GM19452 (cell line): ENCODE measurements around the gene EXOG.

Source experiments
- ATAC-seq: cut with Tn5 transposase; IDR thresholded peaks from one replicate; pipeline ENCODE4 v1.9.1; 2021; ENCODE audit not compliant: unreplicated experiment

EXOG gene

DNA sequence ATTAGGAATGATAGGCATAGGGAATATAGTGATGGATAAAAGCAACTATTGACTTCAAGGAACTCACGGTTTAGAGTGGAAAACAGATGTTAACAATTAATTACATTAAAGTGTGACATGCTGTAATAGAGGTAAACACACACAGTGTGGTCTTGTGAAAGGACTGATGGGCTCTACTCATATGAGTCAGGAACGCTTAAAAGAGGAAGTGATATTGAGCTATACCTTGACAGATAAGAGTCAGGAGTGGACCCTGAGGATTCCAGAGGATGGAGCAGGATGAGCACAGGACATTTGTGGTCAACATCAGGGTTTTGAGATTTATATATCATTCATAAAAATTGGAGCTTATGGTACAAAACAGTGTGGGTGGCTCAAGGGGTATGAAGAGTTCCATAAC lies 11.0 kb downstream of the EXOG start:
- peak; percentile 98 for ATAC-seq

DNA sequence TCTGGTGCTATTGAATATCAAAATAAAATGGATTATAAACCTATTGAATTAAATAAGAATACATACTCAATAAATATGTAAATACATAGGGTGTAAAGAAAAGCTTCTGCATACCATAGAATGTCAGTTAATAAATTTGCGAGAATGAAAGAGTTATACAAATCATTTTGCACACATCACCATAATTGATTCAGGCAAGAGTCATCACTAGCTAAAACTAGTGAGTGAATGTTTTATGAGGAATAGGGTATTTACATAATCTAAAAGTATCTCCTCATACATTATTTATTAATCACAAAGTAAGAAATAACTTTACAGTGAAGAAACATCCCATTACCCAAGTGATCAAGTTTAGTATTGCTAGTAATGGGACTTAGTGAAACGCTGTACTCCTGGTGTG lies 13.6 kb downstream of the EXOG start:
- no peak for ATAC-seq

DNA sequence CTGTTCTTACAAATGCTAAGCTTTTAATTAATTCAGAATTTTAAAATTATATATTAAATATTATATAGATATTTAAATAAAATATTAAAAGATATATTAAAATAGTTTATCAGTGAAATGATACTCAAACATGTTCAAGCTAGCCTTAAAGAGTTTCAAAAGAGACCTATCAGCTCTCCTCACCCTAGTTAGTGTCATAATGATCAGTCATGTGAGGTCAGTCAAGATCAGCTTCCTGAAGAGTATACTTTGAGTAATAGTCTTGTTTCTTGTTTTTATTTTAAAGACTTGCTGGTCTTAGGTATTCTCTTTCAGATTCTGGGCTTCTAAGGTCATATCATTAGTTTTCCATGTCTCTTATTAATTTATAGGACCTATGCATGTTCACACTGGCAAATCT lies 14.5 kb downstream of the EXOG start:
- no peak for ATAC-seq

DNA sequence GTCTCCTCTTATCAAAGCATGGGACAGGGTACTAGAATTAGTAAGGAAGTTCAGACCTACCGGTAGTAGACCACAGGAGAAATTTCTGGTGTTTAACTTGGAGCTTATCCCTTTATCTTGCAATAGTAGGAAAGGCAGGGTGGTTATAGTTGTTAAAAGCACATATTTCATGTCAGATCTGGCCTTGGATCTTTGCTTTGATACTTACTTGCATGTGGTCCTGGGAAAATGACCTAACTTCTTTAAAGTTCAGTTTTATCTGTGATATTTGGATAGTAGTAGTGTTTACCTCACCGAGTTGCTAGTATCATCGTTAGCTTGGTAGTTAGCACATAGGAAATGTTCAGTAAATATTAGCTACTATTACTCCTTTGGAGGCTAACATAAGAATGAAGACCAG lies 15.4 kb downstream of the EXOG start:
- no peak for ATAC-seq

DNA sequence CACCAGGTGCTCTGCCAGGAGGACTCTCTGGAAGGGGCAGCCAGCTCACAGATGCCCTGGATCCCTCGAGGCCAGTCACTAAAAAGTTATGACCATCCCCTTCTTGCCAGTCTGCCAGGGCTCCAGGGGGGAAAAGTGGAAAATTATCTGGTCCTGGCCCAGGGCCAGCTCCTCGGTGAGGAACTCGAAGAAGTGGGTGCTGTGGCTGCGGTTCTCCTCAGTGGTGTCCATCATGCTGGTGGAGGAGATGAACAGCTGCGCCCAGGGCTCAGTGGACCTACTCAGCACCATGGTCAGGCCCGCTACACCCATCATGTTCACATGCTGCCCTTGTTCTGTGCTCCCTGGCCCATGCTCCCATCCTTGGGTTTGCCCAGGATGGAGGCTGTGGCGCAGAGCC lies 19.2 kb downstream of the EXOG start:
- ATAC-seq = no peak

DNA sequence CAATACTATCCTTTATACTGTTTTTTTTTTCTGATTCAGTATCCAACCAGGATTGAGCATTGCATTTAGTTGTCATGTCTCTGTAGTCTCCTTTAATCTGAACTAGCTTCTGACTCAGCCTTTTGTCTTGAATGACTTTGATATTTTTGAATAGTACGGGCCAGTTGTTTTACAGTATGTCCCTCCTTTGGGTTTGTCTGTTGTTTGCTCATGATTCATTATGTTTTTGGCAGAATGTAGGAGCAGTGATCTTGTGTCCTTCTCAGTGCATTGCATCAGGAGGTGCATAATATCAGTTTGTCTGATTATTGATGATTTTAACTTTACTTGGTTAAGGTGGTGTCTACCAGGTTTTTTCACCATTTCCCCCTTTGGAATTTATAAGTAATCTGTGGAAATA lies 20.5 kb downstream of the EXOG start:
- ATAC-seq = no peak

DNA sequence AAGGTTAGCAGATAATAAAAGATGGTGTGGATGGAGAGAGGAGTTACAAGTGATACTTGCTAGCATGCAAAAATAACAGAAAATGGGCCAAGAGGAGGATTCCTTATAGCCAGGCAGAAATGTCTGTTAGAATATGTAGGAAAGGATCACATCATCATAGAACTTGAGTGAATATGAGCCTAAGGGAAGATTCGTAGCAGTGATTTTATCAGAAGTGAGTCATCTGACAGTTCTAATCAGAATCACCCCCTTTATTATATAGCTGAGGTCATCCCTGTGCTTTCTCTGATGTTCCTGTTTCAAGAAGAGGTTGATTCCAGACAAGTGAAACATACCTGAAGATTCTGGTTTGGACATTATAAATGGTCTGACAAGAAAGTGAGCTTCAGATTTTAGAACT lies 22.9 kb downstream of the EXOG start:
- ATAC-seq = no peak

DNA sequence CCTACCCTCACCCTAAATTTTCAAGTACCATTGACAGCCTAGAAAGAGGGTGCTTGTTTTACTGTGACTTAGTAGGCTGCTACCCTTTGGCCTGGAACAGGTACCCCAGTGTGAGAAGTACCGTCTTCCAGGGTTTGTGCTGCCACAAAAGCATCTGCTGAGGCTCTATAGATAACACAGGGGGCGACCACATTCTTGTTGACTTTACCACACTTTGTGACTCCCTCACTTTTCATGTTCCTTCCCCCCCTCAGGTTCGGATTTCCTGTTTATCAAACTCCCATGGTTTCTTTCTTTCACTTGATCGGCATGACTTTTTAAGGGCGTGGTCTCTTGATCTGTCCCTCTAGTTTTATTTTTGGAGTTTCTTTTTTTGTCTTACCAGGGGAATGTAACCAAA lies 23.5 kb downstream of the EXOG start:
- ATAC-seq = no peak

DNA sequence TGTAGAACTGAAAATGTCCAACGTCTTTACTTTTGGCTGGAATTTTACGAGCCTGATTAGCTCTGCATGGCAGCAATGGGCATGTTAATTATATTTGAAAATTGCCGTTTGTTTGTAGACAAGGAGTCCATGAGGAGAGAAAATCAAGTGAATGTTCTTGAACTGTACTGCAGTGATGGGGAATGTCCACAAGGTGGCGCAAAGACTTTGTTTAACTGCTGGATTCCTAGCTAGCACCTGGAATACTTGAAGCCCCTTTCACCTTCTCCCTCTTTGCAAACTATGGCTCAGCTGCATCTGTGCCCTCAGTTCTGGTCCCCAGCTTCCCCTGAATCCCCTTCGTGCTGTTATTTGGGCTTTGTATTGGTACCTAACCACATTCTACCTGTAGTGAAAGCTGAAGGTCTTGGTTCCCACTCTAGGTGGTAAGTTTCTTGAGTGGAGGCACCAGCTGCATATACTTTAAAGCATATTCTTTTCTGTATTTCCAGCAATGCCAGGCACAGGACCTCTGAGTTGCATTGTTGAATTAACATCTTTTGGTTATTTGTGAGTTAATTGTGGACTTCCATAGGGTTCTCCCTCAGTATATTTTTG lies 25.3 kb downstream of the EXOG start:
- peak; percentile 78 for ATAC-seq

DNA sequence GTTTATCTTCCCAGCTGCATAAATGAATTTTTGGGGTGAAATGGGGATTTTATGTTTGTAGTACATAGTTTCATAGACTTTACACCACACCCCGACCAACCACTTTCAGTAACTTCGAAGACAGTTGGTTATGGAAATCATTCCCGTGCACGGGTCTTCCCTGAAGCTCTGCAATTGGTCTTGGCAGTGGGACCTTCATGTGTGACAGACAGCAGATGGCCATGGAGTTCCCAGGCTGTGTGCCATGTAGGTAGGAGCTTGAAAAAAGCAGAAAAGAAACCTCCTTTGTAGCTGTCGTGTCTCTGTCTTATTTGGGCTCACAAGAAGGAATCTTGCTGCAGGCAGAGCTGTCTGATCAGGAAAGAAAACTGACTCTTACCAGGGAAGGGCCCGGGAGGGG lies 25.9 kb downstream of the EXOG start:
- ATAC-seq = no peak

DNA sequence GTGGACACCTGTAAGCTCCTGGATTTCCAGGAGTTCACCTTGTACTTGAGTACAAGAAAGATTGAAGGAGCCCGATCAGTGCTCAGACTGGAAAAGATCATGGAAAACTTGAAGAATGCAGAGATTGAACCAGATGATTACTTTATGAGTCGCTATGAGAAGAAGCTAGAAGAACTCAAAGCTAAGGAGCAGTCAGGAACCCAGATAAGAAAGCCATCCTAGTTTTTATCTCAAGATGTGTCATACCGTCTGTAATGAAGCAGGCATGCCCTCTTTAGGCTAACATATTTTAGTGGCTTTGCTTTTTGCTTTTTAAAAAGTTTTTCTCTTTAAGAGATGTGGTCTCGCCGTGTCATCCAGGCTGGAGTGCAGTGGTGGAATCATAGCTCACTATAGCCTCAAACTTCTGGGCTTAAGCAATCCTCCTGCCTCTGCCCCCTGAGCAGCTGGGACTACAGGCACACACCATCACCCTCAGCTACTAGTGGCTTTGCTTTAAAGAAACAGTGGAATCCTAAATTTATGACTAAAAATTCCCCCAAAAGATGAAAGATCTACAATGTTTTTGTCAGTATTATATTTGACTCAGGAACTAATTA lies 28.1 kb downstream of the EXOG start:
- no peak for ATAC-seq

DNA sequence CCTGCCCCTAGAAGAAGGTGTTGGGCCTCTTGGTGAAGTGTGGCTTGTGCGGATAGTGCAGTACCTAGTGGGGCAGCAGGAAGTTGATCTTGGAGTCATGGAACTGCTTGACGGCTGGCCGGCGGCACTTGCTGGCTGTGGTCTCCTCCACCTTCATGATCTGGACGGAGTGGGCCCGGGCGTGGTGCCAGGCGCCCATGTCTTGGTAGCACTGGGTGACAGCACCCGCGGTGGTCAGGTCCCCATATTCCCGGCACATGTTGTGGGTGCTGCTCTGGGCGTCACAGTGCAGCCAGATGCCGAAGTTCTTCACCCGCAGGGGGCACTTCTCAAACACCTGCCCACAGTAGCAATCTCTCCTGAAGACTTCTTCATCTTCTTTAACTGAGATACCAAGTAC lies 30.7 kb downstream of the EXOG start:
- ATAC-seq = no peak

DNA sequence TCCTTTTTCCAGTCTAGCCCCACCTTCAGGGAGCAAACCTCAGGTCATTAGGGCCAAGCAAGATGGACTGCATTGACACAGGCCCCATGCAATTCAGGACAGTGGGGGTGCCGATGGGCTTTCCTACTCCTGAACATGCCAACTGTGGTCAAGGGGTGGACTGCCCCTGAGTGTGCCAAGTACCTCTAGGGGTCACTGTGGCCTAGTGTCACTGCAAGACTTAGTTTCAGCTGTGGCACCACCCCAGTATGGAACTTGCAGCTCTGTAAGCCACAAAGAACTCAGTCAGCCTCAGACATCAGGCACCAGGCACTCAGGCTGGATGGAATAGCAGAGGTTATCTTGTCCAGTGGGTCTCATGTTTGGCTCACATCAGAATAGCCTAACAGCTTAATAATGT lies 32.3 kb downstream of the EXOG start:
- ATAC-seq = no peak

DNA sequence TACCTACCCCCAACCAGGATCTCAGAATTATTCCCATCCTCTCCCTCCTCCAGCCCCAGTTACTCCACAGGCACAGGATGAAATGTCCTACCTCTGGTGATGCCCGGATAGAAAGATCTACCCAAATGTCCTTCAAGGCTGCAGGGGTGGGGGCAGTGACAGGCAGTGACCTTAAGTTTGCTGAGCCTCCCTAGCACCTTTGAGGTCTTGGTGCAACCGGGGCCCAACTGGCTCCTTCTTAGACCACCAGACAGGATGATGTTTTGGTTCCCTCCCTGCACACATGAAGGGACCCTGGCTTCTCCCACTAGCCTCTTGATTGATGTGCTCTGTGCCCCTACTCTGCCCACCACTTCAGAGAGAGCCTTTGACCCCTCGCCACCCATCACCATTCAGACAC lies 36.4 kb downstream of the EXOG start:
- ATAC-seq = no peak

DNA sequence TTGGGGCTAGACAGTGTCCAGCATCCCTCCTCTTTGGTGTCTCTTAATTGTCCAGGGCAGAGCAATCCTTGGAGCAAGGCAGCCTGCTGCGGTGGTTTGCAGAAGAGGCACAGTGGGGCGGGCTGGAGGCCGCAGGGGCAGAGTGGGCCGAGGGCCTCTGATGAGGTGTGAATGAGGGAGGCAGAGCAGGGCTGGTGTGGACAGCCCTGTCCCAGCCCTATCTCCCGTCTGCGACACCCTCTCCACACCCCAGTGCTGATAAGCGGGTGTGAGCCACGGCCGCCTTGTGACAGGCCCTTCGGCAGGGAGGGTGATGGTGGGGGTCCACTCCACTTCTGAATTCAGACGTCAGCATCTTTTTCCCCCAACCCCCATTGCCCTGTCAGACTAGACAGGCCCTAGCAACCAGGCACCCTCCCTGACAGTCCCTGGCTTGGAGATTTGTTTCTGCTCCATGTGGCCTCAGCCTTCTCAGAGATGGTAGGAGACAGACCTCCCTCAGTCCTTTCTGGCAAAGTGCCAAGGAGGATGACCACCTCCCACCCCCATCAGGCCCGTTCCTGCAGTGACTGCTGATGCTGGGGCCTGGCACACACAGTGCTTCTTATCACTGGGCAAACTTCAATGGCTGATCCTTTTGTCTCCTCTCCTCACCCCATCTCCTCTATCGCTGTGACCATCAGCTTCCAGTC lies 37.3 kb downstream of the EXOG start:
- ATAC-seq = no peak

DNA sequence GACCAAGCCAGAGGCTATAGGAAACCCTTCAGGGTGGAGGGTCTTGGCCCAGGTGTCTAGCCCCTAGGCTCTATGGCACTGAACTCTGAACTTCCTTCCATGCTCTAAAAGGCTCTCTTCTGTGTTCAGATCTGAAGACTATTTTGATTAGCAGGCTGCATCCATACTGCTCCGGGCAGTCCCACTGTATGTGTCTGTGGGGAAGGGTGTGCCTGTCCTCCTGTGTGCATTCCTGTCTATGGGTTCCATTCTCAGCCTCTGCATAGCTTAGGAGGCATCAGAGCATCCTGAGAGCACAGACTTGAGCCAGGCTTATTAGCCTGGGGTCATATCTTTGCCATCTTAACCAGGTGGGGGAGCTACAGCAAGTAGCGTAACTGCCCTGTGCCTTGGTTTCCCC lies 38.0 kb downstream of the EXOG start:
- no peak for ATAC-seq

DNA sequence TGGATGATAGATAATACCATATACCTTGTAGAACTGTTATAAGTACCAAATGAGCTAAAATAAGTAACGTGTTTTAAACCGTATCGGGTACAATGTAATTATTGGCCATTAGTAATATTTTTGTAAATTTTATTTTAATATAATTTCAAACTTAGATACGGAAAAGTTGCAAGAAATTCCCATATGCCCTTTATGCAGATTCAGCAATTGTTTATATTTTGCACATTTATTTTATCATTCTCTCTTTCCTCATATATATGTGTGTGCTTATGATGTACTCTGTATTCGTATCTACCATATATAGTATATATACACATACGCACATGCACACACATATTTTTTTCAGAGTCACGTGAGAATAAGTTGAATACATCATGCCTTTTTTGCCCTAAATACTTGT lies 38.5 kb downstream of the EXOG start:
- no peak for ATAC-seq

DNA sequence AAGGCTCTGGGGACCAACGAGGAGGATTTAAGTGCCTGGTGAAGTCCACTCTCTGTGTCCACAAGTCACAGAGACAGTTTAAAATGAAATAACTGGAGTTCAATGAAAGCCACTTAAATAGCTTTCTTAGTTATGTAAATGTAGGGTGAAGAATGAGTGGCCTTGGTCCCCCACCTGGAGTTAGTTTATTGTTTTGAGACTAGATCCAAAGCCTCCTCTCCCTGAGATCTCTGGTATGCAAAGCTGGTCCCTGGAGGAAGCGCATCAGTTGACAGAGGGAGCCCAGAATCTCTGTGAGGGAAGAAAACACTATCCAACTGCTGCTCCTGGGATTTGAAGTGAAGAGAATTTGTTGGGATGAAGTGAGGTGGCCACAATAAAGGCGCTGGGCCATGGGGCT lies 40.5 kb downstream of the EXOG start:
- ATAC-seq = no peak

DNA sequence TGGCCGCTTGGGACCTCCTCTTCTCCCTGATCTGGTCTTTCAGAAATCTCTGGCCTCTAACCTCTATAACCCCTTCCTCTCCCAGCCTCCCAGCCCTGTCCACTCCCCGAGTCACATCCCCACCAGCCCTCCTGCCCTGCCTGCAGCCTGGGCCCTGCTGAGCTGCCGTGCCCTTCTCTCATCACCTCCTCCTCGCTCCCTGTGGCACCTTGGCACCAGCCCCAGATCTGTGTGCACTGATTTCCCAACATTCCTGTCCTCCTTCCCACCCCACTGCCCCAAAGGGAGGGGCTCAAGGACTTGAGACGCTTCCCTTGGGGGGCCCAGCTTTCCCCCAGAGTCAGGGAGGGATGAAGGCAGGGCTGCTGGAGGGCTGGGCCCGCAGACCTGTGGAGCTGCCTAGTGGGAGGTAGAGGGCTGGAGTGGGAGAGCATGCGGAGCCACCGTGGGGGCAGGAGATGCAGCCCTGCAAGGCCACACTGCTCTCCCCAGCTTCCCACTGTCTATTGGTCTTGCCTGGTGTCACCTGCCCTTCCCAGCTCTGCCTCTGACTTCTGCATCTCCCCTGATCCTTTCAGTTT lies 42.7 kb downstream of the EXOG start:
- ATAC-seq = no peak

DNA sequence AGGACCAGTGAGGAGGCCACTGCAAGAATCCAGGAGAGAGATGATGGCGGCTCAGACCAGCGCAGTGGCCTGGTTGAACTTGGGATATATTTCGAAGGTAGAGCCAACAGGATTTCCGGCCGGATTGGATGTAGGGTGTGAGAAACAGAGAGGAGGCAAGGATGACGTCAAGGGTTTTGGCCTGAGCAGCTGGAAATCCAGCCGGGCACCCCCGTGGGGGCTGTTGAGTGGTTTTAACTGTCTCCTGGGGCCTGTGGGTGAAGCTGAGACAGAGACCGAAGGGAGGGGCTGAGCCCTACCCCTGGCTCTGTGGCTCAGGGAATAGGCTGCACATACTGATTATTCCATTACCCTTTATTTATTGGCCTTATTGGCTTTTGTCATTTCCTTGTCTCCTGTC lies 45.7 kb downstream of the EXOG start:
- no peak for ATAC-seq

DNA sequence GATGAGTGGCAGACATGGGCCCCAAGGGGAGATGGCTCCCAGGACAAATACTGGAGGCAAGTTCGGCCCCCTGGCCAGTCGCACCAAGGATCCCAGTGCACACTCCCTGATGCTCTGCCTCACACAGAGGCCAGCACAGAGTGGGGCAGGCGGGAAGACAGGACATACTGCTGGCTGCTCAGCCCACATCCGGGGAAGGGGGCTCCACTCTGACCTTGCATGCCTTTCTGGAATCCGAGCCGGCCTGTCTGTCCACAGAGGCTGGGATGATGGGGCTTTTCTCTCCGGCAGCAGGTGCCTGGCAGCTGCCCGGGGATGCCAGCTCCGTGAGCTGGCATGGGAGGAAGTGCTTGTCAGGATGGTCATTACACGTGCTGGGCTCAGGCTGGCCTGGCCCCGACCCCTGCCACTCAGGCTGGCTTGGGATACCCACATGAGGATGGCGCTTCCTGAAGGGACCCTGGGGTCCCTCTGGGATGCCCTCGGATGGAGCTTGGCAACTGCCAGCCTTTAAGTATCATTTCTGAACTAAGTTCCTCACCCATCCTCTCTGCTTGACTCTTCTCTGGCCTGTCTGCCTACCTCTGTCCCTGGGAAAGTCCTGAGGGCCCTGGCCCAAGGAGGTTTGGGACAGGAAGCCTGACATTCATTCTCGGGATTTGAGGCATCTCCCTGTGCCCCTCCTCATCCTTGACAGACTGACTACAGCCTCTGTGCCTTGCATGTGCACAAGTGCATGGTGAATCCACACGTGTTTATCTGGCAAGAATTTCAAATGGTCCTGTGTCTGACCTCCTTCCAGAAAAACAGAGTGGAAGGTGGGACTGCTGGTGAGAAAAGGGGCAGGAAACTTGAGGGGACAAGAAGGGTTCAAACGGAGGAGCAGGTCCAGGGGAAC lies 46.5 kb downstream of the EXOG start:
- ATAC-seq = no peak
